Upper lobe of left lung (tissue), 6 donors: ENCODE data around the gene FAM53B. TPM values are rescaled to one million over a fixed set of nuclear protein-coding genes. Genes with fewer than 3 reads are reported as not detected.

ENCODE experiments used
- ATAC-seq, 2 donors: fragments of 200-7000 bp; cut with Tn5 transposase; one replicate each; pipeline ENCODE4 v1.9.1; 2022; ENCODE audit warnings: mild to moderate bottlenecking in 2 of 2, moderate library complexity in 2 of 2; ENCODE audit not compliant: low FRiP score in 2 of 2
- DNase-seq, 2 donors: peaks; one replicate each; pipeline ENCODE4 v3.0.0-alpha.2; 2019 to 2020
- H3K27ac ChIP-seq, 4 donors: fragments of 200-600 bp; sonication (generic); one replicate each; pipeline ENCODE4 v1.5.1; 2016 to 2019
- H3K27me3 ChIP-seq, 4 donors: fragments of 200-600 bp; sonication (generic); one replicate each; pipeline ENCODE4 v1.5.1; 2017 to 2019
- H3K36me3 ChIP-seq, 4 donors: fragments of 200-600 bp; sonication (generic); one replicate each; pipeline ENCODE4 v1.5.1; 2016 to 2019
- H3K4me1 ChIP-seq, 4 donors: fragments of 200-600 bp; sonication (generic); one replicate each; pipeline ENCODE4 v1.5.1; 2018 to 2019
- H3K4me3 ChIP-seq, 4 donors: fragments of 200-600 bp; sonication (generic); one replicate each; pipeline ENCODE4 v1.5.1; 2017 to 2019; ENCODE audit warnings: mild to moderate bottlenecking in 2 of 4, moderate library complexity in 1 of 4
- H3K9me3 ChIP-seq, 4 donors: fragments of 200-600 bp; sonication (generic); one replicate each; pipeline ENCODE4 v1.5.1; 2018 to 2019
- EP300 ChIP-seq, 4 donors: sonication (generic); formaldehyde crosslinking; IDR thresholded peaks; one replicate each; pipeline ENCODE4 v1.5.1; 2017; ENCODE audit warnings: antibody characterized with exemption in 4 of 4, control low read depth in 2 of 4
- POLR2A ChIP-seq, 4 donors: fragments of 450-650 bp; IDR thresholded peaks; one replicate each; pipeline ENCODE4 v1.5.1; 2016 to 2017; ENCODE audit warnings: antibody characterized with exemption in 4 of 4, mild to moderate bottlenecking in 2 of 4
- POLR2AphosphoS5 ChIP-seq, 2 donors: sonication (generic); formaldehyde crosslinking; IDR thresholded peaks; one replicate each; pipeline ENCODE4 v1.5.1; 2017; ENCODE audit warnings: antibody characterized with exemption in 2 of 2
- WGBS, 2 donors: methylation state at CpG; one replicate each; pipeline ENCODE4 v1.1.5; 2017 to 2018; 5-methylcytosine and 5-hydroxymethylcytosine counted together
- total RNA-seq, 6 donors: library from RNA; depleted of rRNA in 4 of 6; stranded (reverse); fragments of >200 nt in 4 of 6; gene quantifications; one replicate each; pipeline versions ENCODE4 v1.1.0 to v1.2.1, GENCODE V29; 2016 to 2021
- TF ChIP-seq, protein P1 (sequence below), 6 experiments: fragments of 450-650 bp in 4 of 6; fragments of 200-600 bp in 2 of 6; sonication (generic) in 2 of 6; IDR thresholded peaks; one replicate each; pipeline ENCODE4 v1.5.1; 2016 to 2019; ENCODE audit warnings: antibody characterized with exemption in 6 of 6
- donor health status: DM: no; HTN: no; CAD: no; lungs with moderate emphysema.
- donor health status: DM: no; HTN: yes; CAD: no; lungs with severe emphysema.

The FAM53B gene
- total RNA-seq, 6 donors from 2014 or later = 35.8 to 62.5 (median 47.8) TPM

DNA sequence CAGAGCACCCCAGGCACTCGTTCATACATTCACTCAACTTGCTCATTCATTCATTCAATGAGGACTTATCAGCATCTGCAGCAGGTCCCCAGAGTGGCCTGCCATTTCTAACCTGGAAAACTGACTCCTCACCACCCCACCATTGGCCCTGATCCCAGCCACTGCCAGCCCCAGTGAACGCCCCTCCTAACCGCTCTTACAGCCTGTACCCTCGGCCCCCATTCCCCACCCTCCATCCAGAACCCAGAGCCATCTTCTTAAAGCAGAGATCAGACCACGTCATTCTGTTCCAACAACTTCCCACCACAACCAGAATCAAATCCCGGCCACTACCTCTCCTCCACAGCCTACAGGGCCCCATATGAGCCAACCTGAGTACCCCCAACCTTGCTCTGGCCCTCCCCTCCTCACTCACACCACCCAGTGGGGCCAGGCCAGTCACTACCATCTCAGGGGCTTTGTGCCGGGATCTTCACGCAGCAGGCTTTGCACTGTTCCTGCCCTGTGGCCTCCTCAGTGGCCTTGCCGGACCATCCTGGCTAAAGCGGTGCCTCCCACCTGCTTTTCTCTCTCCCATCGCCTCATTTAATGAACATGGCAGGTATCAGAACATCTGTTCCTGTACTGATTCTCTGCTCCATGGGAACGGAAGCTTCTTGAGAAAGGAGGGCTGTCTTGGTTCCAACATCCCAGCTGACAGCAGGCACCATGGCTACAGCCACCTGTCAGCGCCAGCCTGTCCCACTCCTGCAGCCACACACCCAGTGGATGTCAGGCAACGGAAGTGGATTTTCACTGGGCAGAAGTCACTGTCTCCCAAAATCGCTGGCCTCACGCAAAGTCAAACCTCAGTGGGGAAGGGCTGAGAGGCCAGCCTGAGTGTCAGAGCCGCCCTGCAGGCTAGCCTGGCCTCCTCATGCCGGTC, 45.4 kb downstream of the FAM53B start:
- peaks cover 61 to 84% (median 67%) of the 10 kb centered on the region in 4 donors for H3K4me1 ChIP-seq
- ATAC-seq = no peak
- H3K27ac ChIP-seq = peak overlapping the region in 3 of 4 donors; percentile 86 to 87 (median 86)
- no peaks in the 10 kb centered on the region for H3K9me3 ChIP-seq
- no peak overlapping the region for H3K4me3 ChIP-seq
- 93 to 94% methylated on average over 16 to 18 of the region's 18 CpGs for WGBS, 2 donors
- no peak for DNase-seq
- TF ChIP-seq POLR2AphosphoS5 (IDR thresholded peaks at IDR 0.05) (no peak), POLR2A (IDR thresholded peaks at IDR 0.05) (no peak), EP300 (IDR thresholded peaks at IDR 0.05) (no peak)
- TF ChIP-seq, protein P1, sequence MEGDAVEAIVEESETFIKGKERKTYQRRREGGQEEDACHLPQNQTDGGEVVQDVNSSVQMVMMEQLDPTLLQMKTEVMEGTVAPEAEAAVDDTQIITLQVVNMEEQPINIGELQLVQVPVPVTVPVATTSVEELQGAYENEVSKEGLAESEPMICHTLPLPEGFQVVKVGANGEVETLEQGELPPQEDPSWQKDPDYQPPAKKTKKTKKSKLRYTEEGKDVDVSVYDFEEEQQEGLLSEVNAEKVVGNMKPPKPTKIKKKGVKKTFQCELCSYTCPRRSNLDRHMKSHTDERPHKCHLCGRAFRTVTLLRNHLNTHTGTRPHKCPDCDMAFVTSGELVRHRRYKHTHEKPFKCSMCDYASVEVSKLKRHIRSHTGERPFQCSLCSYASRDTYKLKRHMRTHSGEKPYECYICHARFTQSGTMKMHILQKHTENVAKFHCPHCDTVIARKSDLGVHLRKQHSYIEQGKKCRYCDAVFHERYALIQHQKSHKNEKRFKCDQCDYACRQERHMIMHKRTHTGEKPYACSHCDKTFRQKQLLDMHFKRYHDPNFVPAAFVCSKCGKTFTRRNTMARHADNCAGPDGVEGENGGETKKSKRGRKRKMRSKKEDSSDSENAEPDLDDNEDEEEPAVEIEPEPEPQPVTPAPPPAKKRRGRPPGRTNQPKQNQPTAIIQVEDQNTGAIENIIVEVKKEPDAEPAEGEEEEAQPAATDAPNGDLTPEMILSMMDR (IDR thresholded peaks at IDR 0.05) = no peak
- H3K27me3 ChIP-seq = no peaks in the 10 kb centered on the region
- peaks cover 0 to 17% (median 8%) of the 10 kb centered on the region in 4 donors for H3K36me3 ChIP-seq

DNA sequence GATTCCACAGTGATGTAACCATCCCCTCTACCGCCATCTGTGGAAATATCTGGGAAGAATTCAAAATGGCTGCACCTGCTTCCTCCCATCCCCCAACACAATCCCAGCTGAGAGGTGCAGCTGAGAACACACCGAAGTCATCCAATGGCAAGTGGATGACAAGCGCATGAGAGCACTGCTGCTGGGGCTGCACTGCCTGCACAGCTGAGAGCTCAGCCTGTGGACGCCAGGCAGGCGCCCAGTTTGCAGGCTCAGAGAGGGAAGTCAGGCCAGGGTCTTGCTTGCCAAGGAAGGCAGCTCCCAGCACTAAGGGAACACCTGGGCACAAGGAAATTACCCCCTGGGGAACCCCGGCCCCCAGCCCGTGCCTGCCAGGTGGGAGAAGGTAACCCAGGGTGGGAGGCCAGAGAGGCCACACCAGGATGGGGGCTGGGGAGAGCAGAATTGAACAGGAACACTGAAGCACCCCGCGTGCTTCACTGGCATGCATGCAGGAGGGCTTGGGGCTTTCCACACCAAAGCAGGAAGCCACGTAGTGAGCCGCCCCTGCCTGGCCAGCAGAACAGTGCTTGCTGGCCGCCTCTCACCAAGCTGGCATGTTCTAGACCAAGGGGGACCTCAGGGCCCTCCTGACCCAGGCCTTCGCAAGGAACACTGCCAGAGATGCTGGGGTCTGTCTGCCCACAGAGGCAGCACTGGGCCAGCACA, 46.2 kb downstream of the FAM53B start:
- Histone ChIP-seq H3K27ac (peak overlapping the region in 3 of 4 donors; percentile 8 to 86 (median 76)), H3K4me1 (peaks cover 55 to 76% (median 60%) of the 10 kb centered on the region in 4 donors)
- DNase-seq = no peak

DNA sequence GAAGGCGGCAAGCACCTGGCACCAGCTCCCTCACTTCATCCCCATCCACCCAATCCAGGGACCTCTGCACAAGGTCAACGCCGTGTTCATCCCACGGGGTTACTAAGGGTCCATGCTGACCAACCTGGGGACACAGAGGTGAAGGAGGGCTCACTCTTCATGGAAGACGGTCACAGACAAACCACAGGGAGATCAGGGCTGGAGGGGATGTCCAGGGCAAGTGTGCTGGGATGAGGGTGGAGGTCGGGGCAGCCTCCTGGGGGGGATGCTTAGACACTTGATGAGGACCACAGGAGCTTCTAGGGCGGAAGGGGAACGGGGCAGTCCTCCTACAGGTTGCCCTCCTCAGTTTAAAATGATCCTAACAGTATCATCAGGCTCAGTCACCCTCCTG, 46.7 kb downstream of the FAM53B start:
- H3K27ac ChIP-seq = peak overlapping the region; percentile 8 to 86 (median 52)
- H3K4me3 ChIP-seq = no peak overlapping the region
- H3K36me3 ChIP-seq = peaks cover 0 to 20% (median 8%) of the 10 kb centered on the region in 4 donors
- ATAC-seq (no peak), DNase-seq (no peak)
- no peak for TF ChIP-seq POLR2A (IDR thresholded peaks at IDR 0.05)
- TF ChIP-seq EP300 (IDR thresholded peaks at IDR 0.05) = no peak
- TF ChIP-seq, protein P1 (IDR thresholded peaks at IDR 0.05) = no peak
- TF ChIP-seq POLR2AphosphoS5 (IDR thresholded peaks at IDR 0.05) = no peak
- H3K4me1 ChIP-seq = peaks cover 50 to 70% (median 55%) of the 10 kb centered on the region in 4 donors
- 94 to 99% methylated on average over 6 to 8 of the region's 8 CpGs for WGBS, 2 donors
- no peaks in the 10 kb centered on the region for H3K27me3 ChIP-seq
- no peaks in the 10 kb centered on the region for H3K9me3 ChIP-seq

More for the DNA sequence above, 46.2 kb downstream of the FAM53B start:
- TF ChIP-seq POLR2AphosphoS5 (IDR thresholded peaks at IDR 0.05) (no peak), POLR2A (IDR thresholded peaks at IDR 0.05) (no peak), EP300 (IDR thresholded peaks at IDR 0.05) (no peak)
- TF ChIP-seq, protein P1 (IDR thresholded peaks at IDR 0.05) = no peak
- no peak for ATAC-seq
- no peaks in the 10 kb centered on the region for H3K27me3 ChIP-seq
- H3K36me3 ChIP-seq = peaks cover 0 to 17% (median 8%) of the 10 kb centered on the region in 4 donors
- WGBS, 2 donors = 66 to 70% methylated on average over 6 to 13 of the region's 13 CpGs
- H3K4me3 ChIP-seq = no peak overlapping the region
- H3K9me3 ChIP-seq = no peaks in the 10 kb centered on the region

DNA sequence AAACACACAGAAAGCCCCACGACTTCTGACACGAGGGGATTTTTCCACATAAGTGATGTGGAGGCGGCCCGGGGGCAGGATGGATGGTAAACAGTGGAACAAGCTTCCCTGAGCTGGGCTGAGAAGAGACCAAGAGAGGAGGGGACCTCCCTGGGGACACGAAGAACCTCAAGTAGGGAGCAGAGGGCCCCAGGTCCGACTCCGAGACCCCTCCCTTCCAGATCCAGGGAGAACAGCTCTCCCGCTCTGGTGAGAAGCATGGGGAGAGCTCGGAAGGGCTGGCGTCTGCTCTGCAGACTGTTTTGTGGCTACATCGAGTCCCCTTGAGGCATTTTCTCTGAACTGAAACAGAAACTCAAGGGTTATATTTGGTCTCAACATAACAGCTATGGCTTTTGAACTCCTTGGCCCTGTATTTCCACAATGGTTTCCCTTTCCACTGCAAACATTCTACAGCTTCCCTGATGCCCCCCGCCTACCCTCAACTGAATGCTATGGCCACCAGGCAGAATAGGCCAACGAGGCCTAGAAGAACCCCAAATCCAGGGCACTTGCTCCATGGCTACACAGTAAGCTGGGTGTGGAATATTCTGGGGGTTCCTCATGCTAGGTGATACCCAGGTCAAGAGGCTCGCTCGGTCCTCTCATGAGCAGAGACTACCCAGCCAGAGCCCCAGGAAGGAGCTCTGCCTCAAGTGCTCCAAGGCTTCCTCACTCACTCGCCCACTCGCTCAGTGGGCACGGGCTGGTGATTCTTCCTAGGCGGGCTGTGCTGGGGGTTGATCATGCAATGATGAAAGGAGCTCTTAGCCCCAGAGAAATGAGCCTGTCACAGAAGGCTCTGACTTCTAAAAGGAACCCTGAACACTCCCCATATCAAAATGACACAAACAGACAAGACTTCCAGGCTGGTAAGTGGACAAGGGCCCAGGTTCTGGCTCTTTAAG, 47.5 kb downstream of the FAM53B start:
- peaks cover 0 to 20% (median 8%) of the 10 kb centered on the region in 4 donors for H3K36me3 ChIP-seq
- DNase-seq (no peak), ATAC-seq (no peak)
- WGBS, 2 donors = 69 to 76% methylated on average over 10 to 19 of the region's 19 CpGs
- H3K4me1 ChIP-seq = peaks cover 42 to 65% (median 47%) of the 10 kb centered on the region in 4 donors
- H3K27ac ChIP-seq = peak overlapping the region; percentile 8 to 76 (median 42)
- H3K27me3 ChIP-seq = no peaks in the 10 kb centered on the region
- no peak overlapping the region for H3K4me3 ChIP-seq
- TF ChIP-seq EP300 (IDR thresholded peaks at IDR 0.05) = no peak
- TF ChIP-seq, protein P1 (IDR thresholded peaks at IDR 0.05) = no peak
- H3K9me3 ChIP-seq = no peaks in the 10 kb centered on the region
